Heart right ventricle (tissue), 16 donors: ENCODE results near the gene SGSH. TPM values are rescaled to one million over a fixed set of nuclear protein-coding genes. Genes with fewer than 3 reads are reported as not detected.

Experiments used
- ATAC-seq, 8 donors: fragments of 200-7000 bp; cut with Tn5 transposase; one replicate each; pipeline ENCODE4 v1.9.1; 2020; ENCODE audit warnings: mild to moderate bottlenecking in 8 of 8, moderate library complexity in 8 of 8, moderate number of reproducible peaks in 1 of 8
- DNase-seq, 2 donors: peaks; one replicate each; pipeline ENCODE4 v3.0.0-alpha.2; 2020
- H3K27ac ChIP-seq, 10 donors: fragments of 200-600 bp; sonication (generic) in 2 of 10; one replicate each; pipeline versions ENCODE4 v1.5.0 to v1.8.0; 2020 to 2022; ENCODE audit warnings: mild to moderate bottlenecking in 3 of 10
- H3K27me3 ChIP-seq, 7 donors: fragments of 200-600 bp; one replicate each; pipeline ENCODE4 v1.8.0; 2021 to 2022; ENCODE audit warnings: mild to moderate bottlenecking in 2 of 7
- H3K36me3 ChIP-seq, 9 donors: fragments of 200-600 bp; sonication (generic) in 1 of 9; one replicate each; pipeline versions ENCODE4 v1.5.0 to v1.8.0; 2020 to 2022; ENCODE audit warnings: mild to moderate bottlenecking in 2 of 9
- H3K4me1 ChIP-seq, 9 donors: fragments of 200-600 bp; sonication (generic) in 1 of 9; one replicate each; pipeline versions ENCODE4 v1.5.0 to v1.8.0; 2020 to 2022; ENCODE audit warnings: mild to moderate bottlenecking in 4 of 9
- H3K4me3 ChIP-seq, 10 donors: fragments of 200-600 bp; sonication (generic) in 2 of 10; one replicate each; pipeline versions ENCODE4 v1.5.0 to v1.8.0; 2020 to 2022; ENCODE audit warnings: mild to moderate bottlenecking in 7 of 10, moderate library complexity in 2 of 10
- H3K9me3 ChIP-seq, 11 donors: fragments of 200-600 bp in 10 of 11; sonication (generic) in 2 of 11; one replicate each; pipeline versions ENCODE4 v1.5.0 to v1.8.0; 2013 to 2022; ENCODE audit warnings: mild to moderate bottlenecking in 2 of 11, control low read depth in 1 of 11, moderate library complexity in 1 of 11
- CTCF ChIP-seq, 9 donors: fragments of 200-600 bp; sonication (generic) in 2 of 9; IDR thresholded peaks; one replicate each; pipeline versions ENCODE4 v1.5.0 to v1.8.0; 2021 to 2022; ENCODE audit warnings: antibody characterized with exemption in 9 of 9, mild to moderate bottlenecking in 5 of 9, moderate library complexity in 1 of 9
- WGBS, 2 donors: extraction: QIAGEN DNeasy Blood & Tissue Kit; methylation state at CpG; one replicate each; pipeline ENCODE4 v1.1.7; 2013; ENCODE audit warnings: inconsistent platforms in 1 of 2; 5-methylcytosine and 5-hydroxymethylcytosine counted together
- intact Hi-C, 10 donors: fragments of 100-400 bp; cut with DNase I; formaldehyde crosslinking; loops; one replicate each; pipeline versions ENCODE4 v1.11.1 to v1.14.2; 2022
- polyA plus RNA-seq, 2 donors: library from polyadenylated mRNA; stranded (reverse); fragments of 200-250 nt; gene quantifications; one replicate each; pipeline ENCODE4 v1.2.3, GENCODE V29; 2013
- total RNA-seq, 10 donors: library from RNA; stranded (reverse); fragmentation: NEBNext Ultra II Directional in 3 of 10; extraction: Animal tissue kit (Norgen Biotek cat#: 25700) in 3 of 10; gene quantifications; one replicate each; pipeline versions ENCODE4 v1.2.1 to v1.2.4, GENCODE V29; 2021 to 2023
- donor health status: Arrhythmogenic right ventricular cardiomyopathy.
- donor health status: ischemic (EF 13 %, LVEDD 7.1; RV severe dilation, severe dysfunction).
- donor health status: healthy with polysubstance abuse.
- donor health status: DM: no; HTN: yes; CAD: no.
- donor health status: DM: no; HTN: no; CAD: no.
- donor health status: ischemic (EF 25% LVEDD 6.9; RV normal size, moderate dysfunction).
- donor health status: ischemic (EF 25% LVEDD 5.7; RV mildly dilated, moderate dysfunction).
- donor health status: healthy.
- donor health status: DM: yes; HTN: yes; CAD: no.
- donor health status: Ischemic cardiomyopathy.
- donor health status: ischemic (EF 35%, LVEDD 5.7; RV mildly dilated, moderate dysfunction).
- donor health status: nonischemic (EF 11% LVEDD 7.7; RV severe dilation, severe dysfunction).
- donor health status: DM: yes; HTN: yes; CAD: no.
- donor health status: PGD.
- donor health status: ischemic (EF 29% LVEDD 5.4; RV normal size, mild dysfunction).
- donor health status: nonischemic (EF 23%, LVEDD 6.1; RV moderate dilation, normal function).

Gene SGSH
- total and polyA plus RNA-seq, 12 donors, result 7.3 to 21.7 (median 14.0) TPM

- TF ChIP-seq CTCF (IDR thresholded peaks at IDR 0.05), result no peak
- H3K4me3 ChIP-seq, result no peak overlapping the region
- peaks cover 0 to 6% (median 0%) of the 10 kb centered on the region in 7 donors for H3K27me3 ChIP-seq
- WGBS, 2 donors, result 89 to 92% methylated on average over 12 of the region's 12 CpGs
- no peaks in the 10 kb centered on the region for H3K9me3 ChIP-seq
- intact Hi-C loops, result no loop called here
- H3K4me1 ChIP-seq, result peaks cover 0 to 10% (median 5%) of the 10 kb centered on the region in 9 donors
- no peak for ATAC-seq
- no peak overlapping the region for H3K27ac ChIP-seq
- H3K36me3 ChIP-seq, result no peaks in the 10 kb centered on the region
- no peak for DNase-seq
Observed at GRCh38 chr17:80182845-80183223, 37.3 kb downstream of the SGSH start.

- peaks cover 0 to 5% (median 0%) of the 10 kb centered on the region in 9 donors for H3K4me1 ChIP-seq
- no peak for TF ChIP-seq CTCF (IDR thresholded peaks at IDR 0.05)
- no peaks in the 10 kb centered on the region for H3K36me3 ChIP-seq
- peaks cover 0 to 6% (median 0%) of the 10 kb centered on the region in 7 donors for H3K27me3 ChIP-seq
- ATAC-seq, result no peak
- intact Hi-C loops, result no loop called here
- H3K4me3 ChIP-seq, result no peak overlapping the region
- no peak overlapping the region for H3K27ac ChIP-seq
- no peak for DNase-seq
- H3K9me3 ChIP-seq, result no peaks in the 10 kb centered on the region
- 87 to 91% methylated on average over 30 of the region's 30 CpGs for WGBS, 2 donors
Observed at GRCh38 chr17:80182118-80182844, 37.9 kb downstream of the SGSH start.

- intact Hi-C loops, result no loop called here
- Histone ChIP-seq H3K4me3 (no peak overlapping the region), H3K36me3 (no peaks in the 10 kb centered on the region), H3K27ac (no peak overlapping the region), H3K27me3 (peaks cover 0 to 10% (median 0%) of the 10 kb centered on the region in 7 donors), H3K4me1 (no peaks in the 10 kb centered on the region), H3K9me3 (no peaks in the 10 kb centered on the region)
- WGBS, 2 donors, result 90 to 93% methylated on average over 17 of the region's 17 CpGs
- TF ChIP-seq CTCF (IDR thresholded peaks at IDR 0.05), result no peak
- ATAC-seq (no peak), DNase-seq (no peak)
Observed at GRCh38 chr17:80181431-80181830, 38.7 kb downstream of the SGSH start.

GRCh38 chr17:80180192-80180591, 39.9 kb downstream of the SGSH start:
- DNase-seq (no peak), ATAC-seq (no peak)

More at GRCh38 chr17:80180192-80180591, 39.9 kb downstream of the SGSH start:
- no peaks in the 10 kb centered on the region for H3K9me3 ChIP-seq
- H3K4me1 ChIP-seq, result peaks cover 0 to 6% (median 0%) of the 10 kb centered on the region in 9 donors
- no peak overlapping the region for H3K27ac ChIP-seq
- no peak for TF ChIP-seq CTCF (IDR thresholded peaks at IDR 0.05)
- no peak overlapping the region for H3K4me3 ChIP-seq
- WGBS, 2 donors, result 84% methylated on average over 14 of the region's 14 CpGs
- intact Hi-C loops, result no loop called here
- H3K27me3 ChIP-seq, result peaks cover 0 to 10% (median 0%) of the 10 kb centered on the region in 7 donors
- no peaks in the 10 kb centered on the region for H3K36me3 ChIP-seq
